SJCRH30 (cell line): ENCODE results near the gene SULT1E1. TPM values are rescaled to one million over a fixed set of nuclear protein-coding genes. Genes with fewer than 3 reads are reported as not detected.
A peak's percentile ranks its signal among the peaks of the same experiment; 100 is the strongest.
"Not testable (repeated sequence)": the region's sequence is repeated elsewhere in the genome, so short reads cannot be mapped to it uniquely, and the experiment has no call there.

Experiments
- DNase-seq, 2 experiments: peaks; one replicate each; pipeline ENCODE4 v3.0.0-alpha.2; 2015 to 2020
- H3K27ac ChIP-seq: fragments of 250-450 bp; sonication (Bioruptor Pico); 2 replicates; pipeline ENCODE4 v1.5.1; 2020; ENCODE audit warnings: mild to moderate bottlenecking, moderate library complexity
- H3K27me3 ChIP-seq: fragments of 250-450 bp; sonication (Bioruptor Pico); 2 replicates; pipeline ENCODE4 v1.5.1; 2020; ENCODE audit warnings: mild to moderate bottlenecking, moderate library complexity
- H3K36me3 ChIP-seq: fragments of 250-450 bp; sonication (Bioruptor Pico); 2 replicates; pipeline ENCODE4 v1.5.1; 2020; ENCODE audit warnings: mild to moderate bottlenecking, moderate library complexity
- H3K4me1 ChIP-seq: fragments of 250-450 bp; sonication (Bioruptor Pico); 2 replicates; pipeline ENCODE4 v1.5.1; 2020; ENCODE audit warnings: mild to moderate bottlenecking, moderate library complexity
- H3K4me3 ChIP-seq: fragments of 250-450 bp; sonication (Bioruptor Pico); 2 replicates; pipeline ENCODE4 v1.5.1; 2020; ENCODE audit warnings: mild to moderate bottlenecking, moderate library complexity
- H3K9me3 ChIP-seq: fragments of 250-450 bp; sonication (Bioruptor Pico); replicated peaks from 2 replicates; pipeline ENCODE4 v1.5.1; 2020; ENCODE audit warnings: mild to moderate bottlenecking, moderate library complexity
- total RNA-seq: library from RNA; depleted of rRNA; stranded (reverse); fragments of >200 nt; shearing (Covaris generic); gene quantifications from 2 replicates; pipeline ENCODE4 v1.2.3, GENCODE V29; 2014

SULT1E1 gene
- total RNA-seq, 1 experiment from 2014 or later, result not detected

GRCh38 chr4:69831270-69831627 lies 28.7 kb downstream of the SULT1E1 start:
- H3K4me1 ChIP-seq, result no peaks in the 10 kb centered on the region
- H3K27me3 ChIP-seq, result no peaks in the 10 kb centered on the region
- H3K36me3 ChIP-seq, result no peaks in the 10 kb centered on the region
- no peak overlapping the region for H3K4me3 ChIP-seq
- no peak for DNase-seq
- H3K27ac ChIP-seq, result no peak overlapping the region
- H3K9me3 ChIP-seq, result no peaks in the 10 kb centered on the region

- H3K36me3 ChIP-seq, result no peaks in the 10 kb centered on the region
- no peaks in the 10 kb centered on the region for H3K9me3 ChIP-seq
- H3K27me3 ChIP-seq, result no peaks in the 10 kb centered on the region
- H3K4me3 ChIP-seq, result no peak overlapping the region
- no peak for DNase-seq
- no peaks in the 10 kb centered on the region for H3K4me1 ChIP-seq
- no peak overlapping the region for H3K27ac ChIP-seq
These were observed 29.2 kb downstream of the SULT1E1 start for GRCh38 chr4:69830560-69831269.

DNA sequence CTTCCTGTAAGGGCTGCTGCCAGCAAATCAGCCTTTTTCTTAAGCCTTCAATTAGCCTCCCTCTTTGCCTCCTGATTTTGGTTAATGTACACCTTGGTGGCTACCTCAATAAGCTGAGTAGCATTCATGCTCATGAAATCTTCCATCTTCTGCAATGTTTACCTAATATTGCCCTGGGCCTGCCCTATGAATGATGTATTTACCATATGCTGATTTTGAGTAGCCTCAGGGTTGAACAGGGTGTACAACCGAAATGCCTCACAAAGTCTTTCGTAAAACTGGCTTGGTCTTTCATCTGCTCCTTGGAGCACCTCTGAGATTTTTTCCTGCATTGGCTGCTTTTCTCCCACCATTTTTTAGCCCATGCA lies 29.8 kb downstream of the SULT1E1 start:
- Histone ChIP-seq H3K4me3 (no peak overlapping the region), H3K27me3 (no peaks in the 10 kb centered on the region), H3K4me1 (no peaks in the 10 kb centered on the region), H3K9me3 (no peaks in the 10 kb centered on the region), H3K36me3 (no peaks in the 10 kb centered on the region), H3K27ac (no peak overlapping the region)
- no peak for DNase-seq

GRCh38 chr4:69829678-69830077 lies 30.3 kb downstream of the SULT1E1 start:
- H3K27ac ChIP-seq, result no peak overlapping the region
- no peaks in the 10 kb centered on the region for H3K27me3 ChIP-seq
- no peaks in the 10 kb centered on the region for H3K4me1 ChIP-seq
- H3K9me3 ChIP-seq, result no peaks in the 10 kb centered on the region
- DNase-seq, result no peak
- no peak overlapping the region for H3K4me3 ChIP-seq
- H3K36me3 ChIP-seq, result no peaks in the 10 kb centered on the region

DNA sequence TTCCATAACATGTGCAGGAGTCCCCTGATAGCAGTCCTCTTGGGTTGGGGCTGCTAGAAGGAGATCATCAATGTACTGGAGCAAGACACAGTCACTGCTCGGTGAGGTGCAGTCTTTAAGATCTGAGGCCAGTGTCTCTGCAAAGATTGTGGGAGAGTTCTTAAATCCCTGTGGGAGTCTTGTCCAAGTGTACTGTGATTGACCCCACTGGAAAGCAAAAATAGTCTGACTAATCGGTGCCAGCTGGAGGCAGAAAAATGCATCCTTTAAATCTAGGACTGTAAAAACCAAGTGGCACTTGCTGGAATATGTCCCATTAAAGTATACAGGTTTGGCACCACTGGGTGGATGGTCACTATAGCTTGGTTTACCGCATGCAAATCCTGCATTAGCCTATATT lies 31.1 kb downstream of the SULT1E1 start:
- H3K36me3 ChIP-seq, result no peaks in the 10 kb centered on the region
- DNase-seq, result no peak
- no peaks in the 10 kb centered on the region for H3K27me3 ChIP-seq
- H3K27ac ChIP-seq, result no peak overlapping the region
- no peaks in the 10 kb centered on the region for H3K4me1 ChIP-seq
- no peaks in the 10 kb centered on the region for H3K9me3 ChIP-seq
- no peak overlapping the region for H3K4me3 ChIP-seq

DNA sequence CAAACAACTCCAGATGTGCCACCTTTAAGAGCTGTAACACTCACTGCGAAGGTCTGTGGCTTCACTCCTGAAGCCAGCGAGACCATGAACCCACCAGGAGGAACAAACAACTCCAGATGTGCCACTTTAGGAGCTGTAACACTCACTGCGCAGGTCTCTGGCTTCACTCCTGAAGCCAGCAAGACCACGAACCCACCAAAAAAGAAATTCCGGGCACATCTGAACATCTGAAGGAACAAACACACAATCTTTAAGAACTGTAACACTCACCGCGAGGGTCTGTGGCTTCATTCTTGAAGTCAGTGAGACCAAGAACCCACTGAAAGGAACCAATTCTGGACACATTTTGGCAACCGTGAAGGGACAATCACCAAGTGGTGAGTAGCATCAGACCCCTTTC lies 34.9 kb downstream of the SULT1E1 start:
- H3K4me3 ChIP-seq, H3K27ac ChIP-seq, H3K4me1 ChIP-seq, DNase-seq, H3K27me3 ChIP-seq, H3K36me3 ChIP-seq, H3K9me3 ChIP-seq: not testable (repeated sequence)

DNA sequence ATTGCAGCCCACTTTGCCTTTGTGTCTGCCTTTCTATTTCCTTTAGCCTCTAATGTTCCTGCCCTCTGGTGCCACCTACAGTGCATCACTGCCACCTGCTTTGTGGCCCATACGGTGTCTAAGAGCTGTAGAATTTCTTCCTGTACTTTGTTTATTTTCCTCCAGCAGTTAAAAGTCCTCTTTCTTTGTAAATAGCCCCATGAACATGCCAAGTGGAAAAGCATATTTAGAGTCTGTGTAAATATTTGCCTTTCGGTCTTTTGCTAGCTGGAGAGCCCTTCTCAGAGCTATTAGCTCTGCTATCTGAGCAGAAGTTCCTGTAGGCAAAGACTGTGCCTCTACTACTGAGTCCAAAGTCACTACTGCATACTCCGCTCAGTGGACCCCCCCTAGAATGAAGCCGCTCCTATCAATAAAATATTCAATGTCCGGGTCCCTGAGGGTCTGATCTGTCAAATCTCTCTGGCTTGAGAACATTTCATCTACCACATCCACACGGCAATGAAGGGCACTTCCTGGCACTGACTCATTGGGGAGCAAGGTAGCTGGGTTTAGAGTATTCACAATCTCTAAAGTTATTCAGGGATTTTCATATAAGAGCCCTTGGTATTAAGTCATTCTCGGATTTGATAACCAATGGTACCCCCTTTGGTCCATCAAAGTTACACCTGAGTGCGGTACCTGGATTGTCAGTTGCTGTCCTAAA lies 36.3 kb downstream of the SULT1E1 start:
- H3K36me3 ChIP-seq, result no peaks in the 10 kb centered on the region

GRCh38 chr4:69823048-69823447 lies 36.9 kb downstream of the SULT1E1 start:
- Histone ChIP-seq H3K4me3 (no peak overlapping the region), H3K36me3 (no peaks in the 10 kb centered on the region), H3K27ac (no peak overlapping the region), H3K4me1 (no peaks in the 10 kb centered on the region), H3K9me3 (no peaks in the 10 kb centered on the region), H3K27me3 (no peaks in the 10 kb centered on the region)
- DNase-seq, result no peak

More for the DNA sequence above, 36.3 kb downstream of the SULT1E1 start:
- Histone ChIP-seq H3K27me3 (no peaks in the 10 kb centered on the region), H3K9me3 (no peaks in the 10 kb centered on the region), H3K4me1 (no peaks in the 10 kb centered on the region), H3K27ac (no peak overlapping the region), H3K4me3 (no peak overlapping the region)
- DNase-seq, result peak; percentile 17 to 43

GRCh38 chr4:69822198-69822597 lies 37.7 kb downstream of the SULT1E1 start:
- Histone ChIP-seq H3K4me1 (no peaks in the 10 kb centered on the region), H3K9me3 (no peaks in the 10 kb centered on the region), H3K27me3 (no peaks in the 10 kb centered on the region), H3K36me3 (no peaks in the 10 kb centered on the region), H3K4me3 (no peak overlapping the region), H3K27ac (no peak overlapping the region)
- DNase-seq, result no peak

DNA sequence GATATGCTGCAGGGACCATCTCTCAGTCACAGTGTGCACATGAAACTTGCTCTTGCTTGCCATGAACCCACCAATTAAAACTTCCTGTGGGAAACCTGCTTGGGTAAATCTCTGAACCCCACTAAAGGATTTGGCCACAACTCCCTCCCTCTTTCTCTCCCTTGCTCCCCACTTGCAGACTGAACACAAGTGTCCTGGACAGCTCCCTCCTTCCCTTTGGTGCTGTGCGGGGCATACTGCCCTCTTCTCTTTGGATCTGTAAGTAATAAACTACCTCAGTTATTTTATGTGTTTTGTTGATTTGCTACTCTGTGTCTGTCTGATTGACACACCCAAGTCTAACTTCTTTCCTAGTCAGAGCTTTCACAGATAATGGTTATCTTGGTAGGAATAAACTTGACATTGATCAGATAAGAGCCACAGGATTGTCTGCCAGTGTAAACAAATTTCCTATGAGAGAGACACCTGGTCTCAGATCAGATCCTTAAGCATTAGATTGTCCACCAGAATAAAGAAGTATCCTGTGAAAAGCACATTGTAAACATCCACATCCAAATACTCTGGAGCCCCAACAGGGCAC lies 41.8 kb downstream of the SULT1E1 start:
- H3K4me1 ChIP-seq, result no peaks in the 10 kb centered on the region
- H3K36me3 ChIP-seq, result no peaks in the 10 kb centered on the region
- H3K4me3 ChIP-seq, result no peak overlapping the region
- no peaks in the 10 kb centered on the region; the same call in 1 of the 2 replicates for H3K9me3 ChIP-seq
- H3K27me3 ChIP-seq, result no peaks in the 10 kb centered on the region; the same call in 1 of the 2 replicates
- DNase-seq, result no peak
- no peak overlapping the region for H3K27ac ChIP-seq

DNA sequence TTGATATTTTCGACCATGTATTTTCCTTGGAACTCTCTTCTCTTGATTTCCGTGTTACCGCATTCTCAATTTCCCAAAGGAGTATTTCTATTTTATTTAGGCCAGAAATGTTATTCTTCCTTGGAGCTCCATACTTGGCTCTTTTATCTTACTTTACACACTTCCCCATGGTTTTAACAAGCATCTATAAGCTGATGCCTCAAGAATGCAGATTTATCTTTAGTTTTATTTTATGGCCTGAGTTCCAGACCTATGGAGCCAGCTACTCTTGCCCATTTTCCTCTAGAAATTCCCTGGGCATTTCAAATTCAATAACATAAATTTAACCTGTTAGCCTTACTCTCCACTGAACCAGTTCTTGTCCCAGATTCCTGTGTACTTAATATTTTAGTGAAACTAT lies 43.7 kb downstream of the SULT1E1 start:
- Histone ChIP-seq H3K27ac (no peak overlapping the region), H3K9me3 (no peaks in the 10 kb centered on the region; the same call in 1 of the 2 replicates), H3K36me3 (no peaks in the 10 kb centered on the region), H3K4me3 (no peak overlapping the region), H3K4me1 (no peaks in the 10 kb centered on the region), H3K27me3 (no peaks in the 10 kb centered on the region; the same call in 1 of the 2 replicates)
- no peak for DNase-seq

GRCh38 chr4:69813628-69814027 lies 46.3 kb downstream of the SULT1E1 start:
- Histone ChIP-seq H3K4me3 (no peak overlapping the region), H3K4me1 (no peaks in the 10 kb centered on the region), H3K27me3 (no peaks in the 10 kb centered on the region; the same call in 1 of the 2 replicates), H3K9me3 (no peaks in the 10 kb centered on the region; the same call in 1 of the 2 replicates), H3K27ac (no peak overlapping the region), H3K36me3 (no peaks in the 10 kb centered on the region)
- no peak for DNase-seq

- Histone ChIP-seq H3K36me3 (no peaks in the 10 kb centered on the region), H3K27me3 (no peaks in the 10 kb centered on the region; the same call in 1 of the 2 replicates), H3K4me3 (no peak overlapping the region), H3K9me3 (no peaks in the 10 kb centered on the region; the same call in 1 of the 2 replicates), H3K27ac (no peak overlapping the region), H3K4me1 (no peaks in the 10 kb centered on the region)
- no peak for DNase-seq
These were observed 48.8 kb downstream of the SULT1E1 start for GRCh38 chr4:69811166-69811565.

GRCh38 chr4:69800599-69800998 lies 59.3 kb downstream of the SULT1E1 start:
- DNase-seq, result no peak
- Histone ChIP-seq H3K36me3 (no peaks in the 10 kb centered on the region), H3K9me3 (no peaks in the 10 kb centered on the region), H3K27ac (no peak overlapping the region), H3K4me1 (no peaks in the 10 kb centered on the region), H3K4me3 (no peak overlapping the region), H3K27me3 (no peaks in the 10 kb centered on the region)

DNA sequence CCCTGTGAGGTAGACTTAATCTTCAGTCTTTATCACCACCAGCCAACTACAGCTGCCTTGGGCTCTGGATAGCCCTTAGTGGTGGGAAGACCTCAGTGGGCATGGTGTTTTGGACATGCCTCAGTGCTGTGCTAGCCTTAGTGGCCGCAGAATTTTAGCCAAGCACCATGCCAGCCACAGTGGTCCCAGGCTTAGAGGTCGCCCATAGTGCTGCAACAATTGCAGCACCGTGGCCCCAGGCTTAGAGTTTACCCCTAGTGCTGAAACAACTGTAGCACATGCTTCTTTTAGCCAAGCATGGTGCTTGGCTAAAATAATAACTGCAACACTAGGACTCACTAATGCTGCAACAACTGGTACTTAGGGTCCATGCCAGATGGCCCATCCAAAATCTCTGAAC lies 60.6 kb downstream of the SULT1E1 start:
- no peak overlapping the region for H3K4me3 ChIP-seq
- H3K4me1 ChIP-seq, result no peaks in the 10 kb centered on the region
- no peaks in the 10 kb centered on the region for H3K27me3 ChIP-seq
- no peaks in the 10 kb centered on the region for H3K9me3 ChIP-seq
- no peak for DNase-seq
- H3K27ac ChIP-seq, result no peak overlapping the region
- H3K36me3 ChIP-seq, result no peaks in the 10 kb centered on the region
